Keratinocyte (primary cell): ENCODE measurements around the gene BICD1. TPM values are rescaled to one million over a fixed set of nuclear protein-coding genes. Genes with fewer than 3 reads are reported as not detected.

Source experiments
- DNase-seq: peaks from one replicate; pipeline ENCODE4 v3.0.0-alpha.2; 2011; ENCODE audit warnings: low read depth, missing footprints, low spot score
- FAIRE-seq: peaks from 2 replicates; lab custom pipeline; 2011; peaks lifted over from hg19 to GRCh38; lab: Jason Lieb, UNC
- H2AFZ ChIP-seq: 2 replicates; pipeline ENCODE4 v1.6.0; 2012; ENCODE audit warnings: low read length, control low read depth, inconsistent platforms; ENCODE audit not compliant: control insufficient read depth
- H3K27ac ChIP-seq: 2 replicates; pipeline ENCODE4 v1.5.1; 2011; ENCODE audit warnings: low read length; ENCODE audit not compliant: control insufficient read depth, insufficient read depth
- H3K27me3 ChIP-seq: 3 replicates; pipeline ENCODE4 v1.6.0; 2011; ENCODE audit warnings: low read length; ENCODE audit not compliant: control insufficient read depth, insufficient read depth; ENCODE audit errors: extremely low read depth
- H3K36me3 ChIP-seq, 2 experiments: 2 replicates in 1 of 2; 3 replicates in 1 of 2; pipeline ENCODE4 v1.5.1; 2011; ENCODE audit warnings: low read length in 2 of 2, mild to moderate bottlenecking in 1 of 2; ENCODE audit not compliant: control insufficient read depth in 2 of 2, insufficient read depth in 2 of 2; ENCODE audit errors: extremely low read depth in 1 of 2
- H3K4me1 ChIP-seq: 3 replicates; pipeline ENCODE4 v1.5.1; 2011; ENCODE audit warnings: low read length; ENCODE audit not compliant: control insufficient read depth, insufficient read depth; ENCODE audit errors: extremely low read depth
- H3K4me2 ChIP-seq: 3 replicates; pipeline ENCODE4 v1.6.0; 2011; ENCODE audit warnings: low read depth, low read length; ENCODE audit not compliant: control insufficient read depth, insufficient read depth; ENCODE audit errors: extremely low read depth
- H3K4me3 ChIP-seq, 3 experiments: fragments of 200-600 bp in 1 of 3; sonication (generic) in 1 of 3; 2 replicates in 2 of 3; 3 replicates in 1 of 3; pipeline ENCODE4 v1.5.1; 2011 to 2016; ENCODE audit warnings: low read length in 3 of 3, mild to moderate bottlenecking in 3 of 3, control low read depth in 2 of 3, inconsistent platforms in 1 of 3, low read depth in 1 of 3, mixed read lengths in 1 of 3, mixed run types in 1 of 3, moderate library complexity in 1 of 3; ENCODE audit not compliant: control insufficient read depth in 2 of 3, insufficient read depth in 2 of 3; ENCODE audit errors: extremely low read depth in 1 of 3
- H3K79me2 ChIP-seq: 2 replicates; pipeline ENCODE4 v1.6.0; 2012; ENCODE audit warnings: low read length; ENCODE audit not compliant: control insufficient read depth, insufficient read depth
- H3K9ac ChIP-seq: 3 replicates; pipeline ENCODE4 v1.6.0; 2011; ENCODE audit warnings: low read length; ENCODE audit not compliant: control insufficient read depth, insufficient read depth; ENCODE audit errors: extremely low read depth
- H3K9me1 ChIP-seq: 3 replicates; pipeline ENCODE4 v1.6.0; 2011; ENCODE audit warnings: low read length; ENCODE audit not compliant: control insufficient read depth, insufficient read depth; ENCODE audit errors: extremely low read depth
- H3K9me3 ChIP-seq: 2 replicates; pipeline ENCODE4 v1.5.1; 2012; ENCODE audit warnings: low read depth, low read length; ENCODE audit not compliant: control insufficient read depth
- H4K20me1 ChIP-seq: 3 replicates; pipeline ENCODE4 v1.6.0; 2011; ENCODE audit warnings: low read length; ENCODE audit not compliant: control insufficient read depth, insufficient read depth; ENCODE audit errors: extremely low read depth
- EZH2 ChIP-seq: IDR thresholded peaks from one replicate; pipeline ENCODE4 v1.6.1; 2012; ENCODE audit warnings: inconsistent platforms, mild to moderate bottlenecking, low read length, moderate library complexity
- dilution Hi-C: fragments of 300-500 bp; cut with MboI; formaldehyde crosslinking; loops from one replicate; pipeline ENCODE4 v1.7.0; 2020; ENCODE audit warnings: low sequenced_read_pairs; ENCODE audit not compliant: extremely low pct_ligation_motif_present
- polyA plus RNA-seq, 5 experiments: library from polyadenylated mRNA; depleted of rRNA in 3 of 5; stranded (reverse) in 3 of 5; stranded (forward) in 1 of 5; unstranded in 1 of 5; fragments of >200 nt; gene quantifications; 1 replicate in 1 of 5; 2 replicates in 3 of 5; 3 replicates in 1 of 5; pipeline versions ENCODE4 v1.2.1 to v1.2.3, GENCODE V29; 2011 to 2012; ENCODE audit warnings: missing spikeins in 2 of 5, low read depth in 1 of 5, low replicate concordance in 1 of 5
- TF ChIP-seq, protein P1 (sequence below), 3 experiments: IDR thresholded peaks in 1 of 3; conservative IDR thresholded peaks in 1 of 3; optimal IDR thresholded peaks in 1 of 3; 2 replicates in 2 of 3; 3 replicates in 1 of 3; pipeline versions ENCODE3 to v1.5.1; 2011; ENCODE audit warnings: low read length in 3 of 3, mild to moderate bottlenecking in 3 of 3, moderate library complexity in 2 of 3, control low read depth in 1 of 3, inconsistent platforms in 1 of 3; ENCODE audit not compliant: insufficient read depth in 2 of 3; ENCODE audit errors: extremely low read depth in 1 of 3

Gene BICD1
- polyA plus RNA-seq, 1 donor (not counting 4 experiments of a cell fraction or from before 2014, with no cell fraction given), result 10.2 TPM

DNA sequence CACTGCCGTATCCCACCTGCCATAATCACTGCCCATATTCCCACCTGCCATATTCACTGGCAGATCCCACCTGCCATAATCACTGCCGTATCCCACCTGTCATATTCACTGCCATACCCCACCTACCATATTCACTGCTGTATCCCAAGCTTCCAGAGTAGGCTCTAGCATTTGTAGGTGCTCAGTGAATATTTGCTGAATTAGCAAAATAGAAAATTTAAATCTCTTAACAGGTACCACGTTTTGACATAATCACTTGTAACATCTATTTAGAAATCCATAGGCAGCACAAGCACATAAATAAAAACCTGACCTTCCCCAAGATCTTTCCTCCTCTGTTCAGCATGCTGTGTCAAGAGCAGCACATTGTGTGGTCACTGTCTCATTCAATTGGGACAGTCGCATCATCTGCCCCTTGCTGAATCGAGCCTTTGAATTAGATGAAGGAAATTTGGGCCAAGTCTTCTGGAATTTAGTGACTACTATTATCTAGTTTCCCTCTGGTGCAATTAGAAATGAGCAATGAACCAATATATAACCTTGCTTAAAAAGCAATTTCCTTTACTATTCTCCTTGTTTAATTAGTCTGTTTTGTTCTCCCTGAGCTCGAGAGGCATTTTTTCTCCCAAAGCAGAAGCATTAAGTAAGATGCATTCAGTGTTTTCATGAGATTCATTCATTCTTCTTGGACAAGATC lies 147.8 kb downstream of the BICD1 start:
- FAIRE-seq, result no peak
- H3K9me1 ChIP-seq, result no peaks in the 10 kb centered on the region
- dilution Hi-C loops, result no loop called here

DNA sequence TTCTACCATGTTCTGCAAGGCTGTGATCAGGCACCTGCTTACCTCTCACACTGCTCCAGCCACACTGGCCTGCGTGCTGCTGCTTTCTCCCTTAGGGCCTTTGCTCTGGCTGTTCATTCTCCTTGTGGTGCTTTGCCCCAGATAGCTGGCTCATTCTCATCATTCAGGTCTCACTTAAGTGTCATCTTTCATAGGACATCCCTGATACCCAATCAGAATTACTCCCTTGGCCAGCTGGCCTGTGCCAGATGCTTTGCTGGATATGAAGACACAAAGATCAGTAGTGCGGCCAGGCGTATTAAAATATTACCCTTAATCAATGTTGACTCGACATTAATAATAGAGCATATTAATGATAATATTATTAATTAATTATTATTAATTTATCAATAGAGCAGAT lies 148.9 kb downstream of the BICD1 start:
- no peak for FAIRE-seq
- Histone ChIP-seq H4K20me1 (no peaks in the 10 kb centered on the region), H3K27ac (no peak overlapping the region), H3K9ac (no peak overlapping the region), H3K79me2 (no peaks in the 10 kb centered on the region), H3K9me3 (no peaks in the 10 kb centered on the region), H3K36me3 (no peaks in the 10 kb centered on the region), H3K9me1 (no peaks in the 10 kb centered on the region), H3K4me2 (no peak overlapping the region), H3K4me3 (no peak overlapping the region), H3K4me1 (no peaks in the 10 kb centered on the region), H3K27me3 (no peaks in the 10 kb centered on the region), H2AFZ (no peak overlapping the region)
- dilution Hi-C loops, result no loop called here
- TF ChIP-seq EZH2, result no peak
- TF ChIP-seq, protein P1, sequence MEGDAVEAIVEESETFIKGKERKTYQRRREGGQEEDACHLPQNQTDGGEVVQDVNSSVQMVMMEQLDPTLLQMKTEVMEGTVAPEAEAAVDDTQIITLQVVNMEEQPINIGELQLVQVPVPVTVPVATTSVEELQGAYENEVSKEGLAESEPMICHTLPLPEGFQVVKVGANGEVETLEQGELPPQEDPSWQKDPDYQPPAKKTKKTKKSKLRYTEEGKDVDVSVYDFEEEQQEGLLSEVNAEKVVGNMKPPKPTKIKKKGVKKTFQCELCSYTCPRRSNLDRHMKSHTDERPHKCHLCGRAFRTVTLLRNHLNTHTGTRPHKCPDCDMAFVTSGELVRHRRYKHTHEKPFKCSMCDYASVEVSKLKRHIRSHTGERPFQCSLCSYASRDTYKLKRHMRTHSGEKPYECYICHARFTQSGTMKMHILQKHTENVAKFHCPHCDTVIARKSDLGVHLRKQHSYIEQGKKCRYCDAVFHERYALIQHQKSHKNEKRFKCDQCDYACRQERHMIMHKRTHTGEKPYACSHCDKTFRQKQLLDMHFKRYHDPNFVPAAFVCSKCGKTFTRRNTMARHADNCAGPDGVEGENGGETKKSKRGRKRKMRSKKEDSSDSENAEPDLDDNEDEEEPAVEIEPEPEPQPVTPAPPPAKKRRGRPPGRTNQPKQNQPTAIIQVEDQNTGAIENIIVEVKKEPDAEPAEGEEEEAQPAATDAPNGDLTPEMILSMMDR (optimal IDR thresholded peaks at IDR 0.05 in 1 of 3, IDR thresholded peaks at IDR 0.05 in 1 of 3, conservative IDR thresholded peaks at IDR 0.05 in 1 of 3; ENCODE audit: extremely low read depth in 1 of 3, insufficient read depth in 2 of 3, low read length in 3 of 3), result no peak
- DNase-seq, result no peak

More for the DNA sequence above, 147.8 kb downstream of the BICD1 start:
- Histone ChIP-seq H3K27ac (no peak overlapping the region), H3K36me3 (no peaks in the 10 kb centered on the region), H4K20me1 (no peaks in the 10 kb centered on the region), H3K4me3 (no peak overlapping the region), H3K27me3 (no peaks in the 10 kb centered on the region), H3K9me3 (no peaks in the 10 kb centered on the region), H3K79me2 (no peaks in the 10 kb centered on the region), H3K9ac (no peak overlapping the region), H2AFZ (no peak overlapping the region), H3K4me2 (no peak overlapping the region), H3K4me1 (peaks cover 7% of the 10 kb centered on the region)
- TF ChIP-seq, protein P1 (optimal IDR thresholded peaks at IDR 0.05 in 1 of 3, IDR thresholded peaks at IDR 0.05 in 1 of 3, conservative IDR thresholded peaks at IDR 0.05 in 1 of 3; ENCODE audit: extremely low read depth in 1 of 3, insufficient read depth in 2 of 3, low read length in 3 of 3), result no peak
- DNase-seq, result no peak
